Measurements from ENCODE around the gene DOCK2. TPM values are rescaled to one million over a fixed set of nuclear protein-coding genes. Genes with fewer than 3 reads are reported as not detected.

DOCK2 gene
- total and polyA plus RNA-seq, 2 of the 8 experiments (the other 6 are each of a cell fraction or from before 2014, with no cell fraction given) = 3.9 to 5.7 TPM

DNA sequence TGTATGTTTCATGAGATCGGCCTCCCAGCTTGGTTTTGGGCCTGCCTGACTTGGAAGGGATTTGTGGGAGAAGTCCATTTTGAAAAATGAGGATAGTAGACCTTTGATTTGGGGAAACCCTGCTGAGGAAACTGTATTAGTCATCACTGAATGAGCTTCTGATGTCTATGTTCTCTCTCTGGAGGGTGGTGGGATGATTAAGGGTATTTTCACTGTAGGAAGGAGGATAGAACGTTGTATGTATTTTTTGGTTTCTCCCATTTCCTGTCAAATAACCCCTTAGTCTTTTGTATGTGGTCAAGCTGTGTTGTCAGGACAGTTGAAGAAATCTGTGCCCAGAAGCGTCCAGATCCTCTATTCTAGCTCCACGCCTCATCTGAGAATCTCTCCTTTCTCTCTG is 191.3 kb downstream of the DOCK2 start:
- peaks cover 0 to 3% (median 0%) of the 10 kb centered on the region in 4 experiments; a peak in 1 of 7 replicates for H3K4me1 ChIP-seq (replicated peaks in 1 of 4; ENCODE audit: control insufficient read depth in 3 of 4, insufficient read depth in 4 of 4, low read length in 3 of 4)
- H3K9ac ChIP-seq (replicated peaks in 1 of 4; ENCODE audit: extremely low read depth in 1 of 4, low read depth in 3 of 4, low read length in 3 of 4) = no peak overlapping the region
- H3K4me2 ChIP-seq (ENCODE audit: insufficient read depth in 1 of 2, low read depth in 2 of 2, low read length in 2 of 2) = no peak overlapping the region
- POLR2A ChIA-PET (ENCODE audit: partially characterized antibody) = no interaction called here
- 86% methylated on average over 4 of the region's 4 CpGs; no CpG with 5 or more reads in 1 of the 2 experiments for WGBS, 2 experiments (ENCODE audit: extremely low coverage in 1 of 2, insufficient coverage in 1 of 2, insufficient read length in 1 of 2, insufficient replicate concordance in 2 of 2, low coverage in 1 of 2, low lambda C conversion rate in 2 of 2, missing lambda C conversion rate in 1 of 2)
- no peak overlapping the region for H4K5ac ChIP-seq (ENCODE audit: insufficient read length, low read depth, low read length)
- H3K79me2 ChIP-seq (ENCODE audit: control insufficient read depth in 1 of 2, insufficient read depth in 2 of 2, low read length in 2 of 2) = no peaks in the 10 kb centered on the region
- no peaks in the 10 kb centered on the region for H3K79me1 ChIP-seq (ENCODE audit: low read depth, low read length)
- no peaks in the 10 kb centered on the region for H3K9me3 ChIP-seq (ENCODE audit: insufficient read depth in 2 of 2, low read depth in 1 of 2, low read length in 1 of 2)
- H3K23ac ChIP-seq (ENCODE audit: insufficient read length) = no peak overlapping the region
- no peak overlapping the region for H2BK120ac ChIP-seq (replicated peaks; ENCODE audit: low read depth, low read length)
- no peak overlapping the region for H3K4ac ChIP-seq (replicated peaks; ENCODE audit: insufficient read length, low read depth, low read length)
- no peaks in the 10 kb centered on the region for H3K36me3 ChIP-seq (ENCODE audit: control insufficient read depth in 2 of 4, insufficient read depth in 4 of 4, low read length in 3 of 4)
- H2BK20ac ChIP-seq (ENCODE audit: low read length) = no peak overlapping the region
- H3K14ac ChIP-seq (ENCODE audit: insufficient read length) = no peak overlapping the region
- CTCF ChIA-PET (ENCODE audit: partially characterized antibody) = interaction anchor here (1.3 to 3.0 kb wide), 7 partner anchors 8 to 130 kb away, joined by 3 to 15 read pairs (median 8); no protein-coding TSS in a partner anchor
- no peaks in the 10 kb centered on the region for H4K20me1 ChIP-seq (replicated peaks in 1 of 2; ENCODE audit: control insufficient read depth in 1 of 2, insufficient read depth in 2 of 2, low read length in 2 of 2)
- H2BK12ac ChIP-seq (ENCODE audit: low read depth, low read length) = no peak overlapping the region
- H3K18ac ChIP-seq (ENCODE audit: extremely low read depth, low read length) = no peak overlapping the region
- no peaks in the 10 kb centered on the region for H3K23me2 ChIP-seq (ENCODE audit: low read depth, low read length)
- FAIRE-seq = no peak
- H3K56ac ChIP-seq (replicated peaks; ENCODE audit: insufficient read length, low read depth, low read length) = no peak overlapping the region
- H4K8ac ChIP-seq (ENCODE audit: extremely low read depth, insufficient read depth, low read length) = no peak overlapping the region
- no peak for DNase-seq (ENCODE audit: low read depth in 1 of 2, low spot score in 2 of 2)
- no peak overlapping the region for H2AK5ac ChIP-seq (ENCODE audit: low read depth, low read length)
- H3K4me3 ChIP-seq (ENCODE audit: extremely low read depth in 1 of 4, insufficient read depth in 2 of 4, low read depth in 3 of 4, low read length in 4 of 4) = no peak overlapping the region
- H4K91ac ChIP-seq (replicated peaks; ENCODE audit: insufficient read length, low read length) = no peak overlapping the region
- H2BK5ac ChIP-seq (ENCODE audit: low read depth, low read length) = no peak overlapping the region
- no peak overlapping the region for H2BK15ac ChIP-seq (ENCODE audit: low read length)
- no peak overlapping the region for H2AFZ ChIP-seq (ENCODE audit: low read length)
- H3K27me3 ChIP-seq (replicated peaks in 1 of 4; ENCODE audit: control insufficient read depth in 3 of 4, extremely low read depth in 1 of 4, insufficient read depth in 3 of 4, low read length in 3 of 4) = no peaks in the 10 kb centered on the region
- H3K27ac ChIP-seq (ENCODE audit: low read depth, low read length) = no peak overlapping the region
- no peak for TF ChIP-seq CBX5 (IDR thresholded peaks at IDR 0.05; ENCODE audit: low read depth, low read length)
- TF ChIP-seq POU5F1 (IDR thresholded peaks at IDR 0.05; ENCODE audit: low read depth, low read length) = no peak
- TF ChIP-seq RXRA (IDR thresholded peaks at IDR 0.05; ENCODE audit: insufficient read depth, low read depth, low read length) = no peak
- TF ChIP-seq SIX5 (IDR thresholded peaks at IDR 0.05; ENCODE audit: low read depth, low read length) = no peak
- TF ChIP-seq, protein P1, sequence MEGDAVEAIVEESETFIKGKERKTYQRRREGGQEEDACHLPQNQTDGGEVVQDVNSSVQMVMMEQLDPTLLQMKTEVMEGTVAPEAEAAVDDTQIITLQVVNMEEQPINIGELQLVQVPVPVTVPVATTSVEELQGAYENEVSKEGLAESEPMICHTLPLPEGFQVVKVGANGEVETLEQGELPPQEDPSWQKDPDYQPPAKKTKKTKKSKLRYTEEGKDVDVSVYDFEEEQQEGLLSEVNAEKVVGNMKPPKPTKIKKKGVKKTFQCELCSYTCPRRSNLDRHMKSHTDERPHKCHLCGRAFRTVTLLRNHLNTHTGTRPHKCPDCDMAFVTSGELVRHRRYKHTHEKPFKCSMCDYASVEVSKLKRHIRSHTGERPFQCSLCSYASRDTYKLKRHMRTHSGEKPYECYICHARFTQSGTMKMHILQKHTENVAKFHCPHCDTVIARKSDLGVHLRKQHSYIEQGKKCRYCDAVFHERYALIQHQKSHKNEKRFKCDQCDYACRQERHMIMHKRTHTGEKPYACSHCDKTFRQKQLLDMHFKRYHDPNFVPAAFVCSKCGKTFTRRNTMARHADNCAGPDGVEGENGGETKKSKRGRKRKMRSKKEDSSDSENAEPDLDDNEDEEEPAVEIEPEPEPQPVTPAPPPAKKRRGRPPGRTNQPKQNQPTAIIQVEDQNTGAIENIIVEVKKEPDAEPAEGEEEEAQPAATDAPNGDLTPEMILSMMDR (IDR thresholded peaks at IDR 0.05; ENCODE audit: control extremely low read depth in 1 of 3, insufficient read depth in 1 of 3, low read depth in 1 of 3, low read length in 3 of 3) = no peak
- no peak for TF ChIP-seq TAF1 (IDR thresholded peaks at IDR 0.05; ENCODE audit: low read depth, low read length)
- TF ChIP-seq BACH1 (IDR thresholded peaks at IDR 0.05; ENCODE audit: low read length) = no peak
- no peak for TF ChIP-seq MAX (IDR thresholded peaks at IDR 0.05)
- TF ChIP-seq PHF8 (conservative IDR thresholded peaks at IDR 0.05; ENCODE audit: low read depth, low read length) = no peak
- no peak for TF ChIP-seq TCF12 (IDR thresholded peaks at IDR 0.05; ENCODE audit: low read depth, low read length)
- TF ChIP-seq CEBPB (IDR thresholded peaks at IDR 0.05; ENCODE audit: low read depth, low read length) = no peak
